HG03064 (cell line): ENCODE results near the gene SLITRK5.

Experiments used
- ATAC-seq: cut with Tn5 transposase; IDR thresholded peaks from one replicate; pipeline ENCODE4 v1.9.1; 2021; ENCODE audit warnings: low read depth; ENCODE audit not compliant: unreplicated experiment

Gene SLITRK5

GRCh38 chr13:87698268-87698667 is 27.1 kb downstream of the SLITRK5 start:
- ATAC-seq, result no peak

- no peak for ATAC-seq
These were observed 38.8 kb downstream of the SLITRK5 start for GRCh38 chr13:87709947-87710346.

- ATAC-seq, result no peak
These were observed 40.8 kb downstream of the SLITRK5 start for GRCh38 chr13:87712012-87712411.
